ENCODE data around the gene FAM78A. TPM values are rescaled to one million over a fixed set of nuclear protein-coding genes. Genes with fewer than 3 reads are reported as not detected.
"Not testable (repeated sequence)": the region's sequence is repeated elsewhere in the genome, so short reads cannot be mapped to it uniquely, and the experiment has no call there.

The FAM78A gene
- total RNA-seq, 1 donor from 2014 or later = 69.1 TPM

GRCh38 chr9:131254626-131255025 is 21.7 kb downstream of the FAM78A start:
- intact Hi-C loops (cut with micrococcal nuclease) = no loop called here
- DNase-seq (no peak), ATAC-seq (no peak)

GRCh38 chr9:131253891-131254491 is 22.3 kb downstream of the FAM78A start:
- intact Hi-C loops (cut with micrococcal nuclease) = no loop called here
- DNase-seq (peak; percentile 83), ATAC-seq (peak; percentile 85)

- ATAC-seq = no peak
- DNase-seq = peak; percentile 45
- intact Hi-C loops (cut with micrococcal nuclease) = no loop called here
These were observed 24.2 kb downstream of the FAM78A start for GRCh38 chr9:131252120-131252519.

GRCh38 chr9:131246618-131247017 is 29.7 kb downstream of the FAM78A start:
- no peak for ATAC-seq
- intact Hi-C loops (cut with micrococcal nuclease) = no loop called here
- DNase-seq = no peak

- ATAC-seq; intact Hi-C loops (cut with micrococcal nuclease): not testable (repeated sequence)
- peak; percentile 1 for DNase-seq
These were observed 32.0 kb downstream of the FAM78A start for GRCh38 chr9:131244331-131244730.

GRCh38 chr9:131240047-131240921 is 36.0 kb downstream of the FAM78A start:
- ATAC-seq (no peak), DNase-seq (no peak)
- intact Hi-C loops (cut with micrococcal nuclease) = no loop called here

GRCh38 chr9:131239161-131239975 is 36.9 kb downstream of the FAM78A start:
- ATAC-seq (no peak), DNase-seq (no peak)
- intact Hi-C loops (cut with micrococcal nuclease) = no loop called here

- peak; percentile 45 for ATAC-seq
- peak; percentile 73 for DNase-seq
- intact Hi-C loops (cut with micrococcal nuclease) = no loop called here
These were observed 37.8 kb downstream of the FAM78A start for GRCh38 chr9:131238402-131239021.

- ATAC-seq (peak; percentile 64), DNase-seq (peak; percentile 83)
- intact Hi-C loops (cut with micrococcal nuclease) = no loop called here
These were observed 38.3 kb downstream of the FAM78A start for GRCh38 chr9:131237931-131238401.

GRCh38 chr9:131237291-131237690 is 39.0 kb downstream of the FAM78A start:
- intact Hi-C loops (cut with micrococcal nuclease) = no loop called here
- ATAC-seq = no peak

GRCh38 chr9:131236761-131237160 is 39.5 kb downstream of the FAM78A start:
- intact Hi-C loops (cut with micrococcal nuclease) = no loop called here
- ATAC-seq = no peak
- DNase-seq = no peak

More at GRCh38 chr9:131237291-131237690, 39.0 kb downstream of the FAM78A start:
- no peak for DNase-seq

GRCh38 chr9:131236161-131236560 is 40.1 kb downstream of the FAM78A start:
- DNase-seq (no peak), ATAC-seq (peak; percentile 6)
- intact Hi-C loops (cut with micrococcal nuclease) = no loop called here

- DNase-seq = no peak
- intact Hi-C loops (cut with micrococcal nuclease) = no loop called here
- peak; percentile 65 for ATAC-seq
These were observed 40.8 kb downstream of the FAM78A start for GRCh38 chr9:131235480-131235851.

- ATAC-seq (peak; percentile 70), DNase-seq (peak; percentile 57)
- intact Hi-C loops (cut with micrococcal nuclease) = no loop called here
These were observed 41.4 kb downstream of the FAM78A start for GRCh38 chr9:131234799-131235479.

GRCh38 chr9:131233995-131234394 is 42.3 kb downstream of the FAM78A start:
- no peak for DNase-seq
- ATAC-seq = no peak
- intact Hi-C loops (cut with micrococcal nuclease) = no loop called here

GRCh38 chr9:131233556-131233955 is 42.8 kb downstream of the FAM78A start:
- ATAC-seq (no peak), DNase-seq (no peak)
- intact Hi-C loops (cut with micrococcal nuclease) = no loop called here

GRCh38 chr9:131228988-131229387 is 47.3 kb downstream of the FAM78A start:
- ATAC-seq (no peak), DNase-seq (no peak)
- intact Hi-C loops (cut with micrococcal nuclease) = no loop called here

- DNase-seq = peak; percentile 35
- peak; percentile 14 for ATAC-seq
- intact Hi-C loops (cut with micrococcal nuclease) = no loop called here
These were observed 48.3 kb downstream of the FAM78A start for GRCh38 chr9:131227959-131228460.

Measured in left ventricle myocardium superior (tissue), 1 donor.